ENCODE measurements around the gene CES3. TPM values are rescaled to one million over a fixed set of nuclear protein-coding genes. Genes with fewer than 3 reads are reported as not detected.
A peak's percentile ranks its signal among the peaks of the same experiment; 100 is the strongest.
"Not testable (repeated sequence)": the region's sequence is repeated elsewhere in the genome, so short reads cannot be mapped to it uniquely, and the experiment has no call there.

The CES3 gene
- total RNA-seq, 4 donors from 2014 or later = 0.21 to 9.2 (median 0.81) TPM

DNA sequence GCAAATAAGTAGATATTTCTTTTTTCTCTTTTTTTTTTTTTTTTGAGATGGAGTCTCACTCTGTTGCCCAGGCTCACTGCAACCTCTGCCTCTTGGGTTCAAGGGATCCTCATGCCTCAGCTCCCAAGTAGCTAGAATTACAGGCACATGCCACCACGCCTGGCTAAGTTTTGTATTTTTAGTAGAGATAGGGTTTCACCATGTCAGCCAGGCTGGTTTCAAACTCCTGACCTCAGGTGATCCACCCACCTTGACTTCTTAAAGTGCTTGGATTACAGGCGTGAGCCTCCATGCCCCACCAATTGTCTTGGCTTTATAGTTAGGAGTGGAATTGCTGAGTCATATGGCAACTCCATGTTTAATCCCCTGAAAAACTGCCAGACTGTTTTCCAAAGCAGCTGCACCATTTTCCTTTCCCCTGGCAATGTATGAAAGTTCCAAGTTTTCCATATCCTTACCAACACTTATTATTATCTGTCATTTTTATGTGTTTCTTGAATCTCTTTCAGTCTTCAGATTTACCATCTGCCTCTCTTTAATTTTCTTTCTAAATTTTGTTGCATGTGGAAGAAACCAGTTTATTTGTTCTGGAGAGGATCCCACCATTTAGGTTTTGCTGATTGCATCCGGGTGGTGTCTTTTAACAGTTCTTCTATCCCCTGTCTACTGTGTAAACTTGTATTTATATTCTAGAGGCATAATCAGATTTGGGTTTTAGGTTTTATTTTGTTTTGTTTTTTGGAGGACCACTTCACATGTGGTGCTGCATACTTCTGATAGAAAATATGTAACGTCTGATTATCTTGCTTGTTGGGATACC lies 9.9 kb upstream of the CES3 start:
- 83 to 86% methylated on average over 4 of the region's 4 CpGs for WGBS, 2 donors

DNA sequence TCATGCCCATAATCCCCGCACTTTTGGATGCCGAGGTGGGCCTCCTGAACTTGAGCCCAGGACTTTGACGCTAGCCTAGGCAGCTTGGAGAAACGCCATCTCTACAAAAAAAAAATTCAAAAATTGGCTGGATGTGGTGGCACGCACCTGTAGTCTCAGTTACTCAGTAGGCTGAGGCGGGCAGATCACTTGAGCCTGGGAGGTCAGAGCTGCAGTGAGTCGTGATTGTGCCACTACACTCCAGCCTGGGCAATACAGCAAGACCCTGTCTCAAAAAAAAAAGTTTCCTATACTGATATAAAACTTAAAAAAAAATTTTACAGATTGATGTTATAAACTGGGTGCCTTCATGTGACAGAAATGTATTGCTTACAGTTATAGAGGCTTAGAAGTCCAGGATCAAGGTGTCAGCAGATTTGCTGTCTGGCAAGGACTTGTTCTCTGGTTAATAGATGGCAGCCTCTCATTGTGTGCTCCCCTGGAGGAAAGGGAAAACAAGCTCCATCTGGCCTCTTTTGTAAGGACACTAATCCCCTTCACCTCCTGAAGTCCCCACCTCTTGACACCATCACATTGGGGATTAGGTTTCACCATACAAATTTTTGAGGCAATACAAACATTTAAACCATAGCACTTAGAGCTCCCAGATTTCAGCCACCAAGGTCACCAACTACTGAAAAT lies 8.5 kb upstream of the CES3 start:
- 84 to 85% methylated on average over 7 of the region's 7 CpGs for WGBS, 2 donors
- Histone ChIP-seq H3K27me3 (peaks cover 0 to 16% of the 10 kb centered on the region in 2 donors), H3K27ac (no peak overlapping the region)

More for the DNA sequence above, 9.9 kb upstream of the CES3 start:
- TF ChIP-seq, protein P1, sequence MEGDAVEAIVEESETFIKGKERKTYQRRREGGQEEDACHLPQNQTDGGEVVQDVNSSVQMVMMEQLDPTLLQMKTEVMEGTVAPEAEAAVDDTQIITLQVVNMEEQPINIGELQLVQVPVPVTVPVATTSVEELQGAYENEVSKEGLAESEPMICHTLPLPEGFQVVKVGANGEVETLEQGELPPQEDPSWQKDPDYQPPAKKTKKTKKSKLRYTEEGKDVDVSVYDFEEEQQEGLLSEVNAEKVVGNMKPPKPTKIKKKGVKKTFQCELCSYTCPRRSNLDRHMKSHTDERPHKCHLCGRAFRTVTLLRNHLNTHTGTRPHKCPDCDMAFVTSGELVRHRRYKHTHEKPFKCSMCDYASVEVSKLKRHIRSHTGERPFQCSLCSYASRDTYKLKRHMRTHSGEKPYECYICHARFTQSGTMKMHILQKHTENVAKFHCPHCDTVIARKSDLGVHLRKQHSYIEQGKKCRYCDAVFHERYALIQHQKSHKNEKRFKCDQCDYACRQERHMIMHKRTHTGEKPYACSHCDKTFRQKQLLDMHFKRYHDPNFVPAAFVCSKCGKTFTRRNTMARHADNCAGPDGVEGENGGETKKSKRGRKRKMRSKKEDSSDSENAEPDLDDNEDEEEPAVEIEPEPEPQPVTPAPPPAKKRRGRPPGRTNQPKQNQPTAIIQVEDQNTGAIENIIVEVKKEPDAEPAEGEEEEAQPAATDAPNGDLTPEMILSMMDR (IDR thresholded peaks at IDR 0.05) = no peak
- TF ChIP-seq POLR2A (IDR thresholded peaks at IDR 0.05) = no peak
- Histone ChIP-seq H3K27ac (no peak overlapping the region), H3K4me1 (peaks cover 0 to 20% (median 11%) of the 10 kb centered on the region in 4 donors), H3K36me3 (no peaks in the 10 kb centered on the region), H3K27me3 (peaks cover 0 to 16% of the 10 kb centered on the region in 2 donors), H3K4me3 (no peak overlapping the region), H3K9me3 (peaks cover 0 to 6% (median 0%) of the 10 kb centered on the region in 4 donors)
- no peak for DNase-seq (ENCODE audit: low spot score in 2 of 2)

DNA sequence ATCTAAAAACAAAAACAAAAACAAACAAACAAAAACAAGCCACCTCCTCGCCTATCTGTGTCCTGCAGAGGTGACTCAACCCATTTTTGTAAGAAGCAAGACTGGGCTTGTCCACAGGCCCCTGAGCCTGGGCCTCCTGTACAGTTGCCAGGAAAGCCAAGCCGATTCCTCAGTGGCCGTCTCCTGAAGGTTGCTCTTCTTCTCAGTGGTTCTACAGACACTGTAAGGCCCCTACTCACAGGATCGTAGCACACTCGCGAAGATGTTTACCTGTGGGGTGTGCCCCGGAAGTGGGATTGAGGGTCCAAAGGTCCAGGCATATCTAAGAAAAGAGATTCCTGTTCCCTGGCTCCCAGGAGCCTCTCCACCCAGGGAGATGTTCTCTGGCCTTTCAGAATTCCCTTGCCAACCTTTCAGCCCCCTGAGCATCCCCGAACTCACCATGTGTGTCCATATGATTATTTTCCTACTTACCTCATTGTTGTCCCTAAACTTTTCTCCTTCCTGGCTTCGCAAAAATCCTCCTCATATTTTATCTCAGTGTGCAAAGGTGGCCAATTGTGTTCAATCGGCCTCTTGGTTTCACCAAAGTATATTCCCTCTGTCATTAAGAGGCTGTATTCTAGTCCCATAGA lies 7.5 kb upstream of the CES3 start:
- H3K27me3 ChIP-seq = peaks cover 0 to 16% of the 10 kb centered on the region in 2 donors
- H3K4me1 ChIP-seq = peaks cover 0 to 8% (median 6%) of the 10 kb centered on the region in 4 donors
- TF ChIP-seq, protein P1 (IDR thresholded peaks at IDR 0.05) = no peak
- no peak for TF ChIP-seq POLR2A (IDR thresholded peaks at IDR 0.05)
- TF ChIP-seq EP300 (IDR thresholded peaks at IDR 0.05) = no peak
- no peak for DNase-seq (ENCODE audit: low spot score in 2 of 2)
- WGBS, 2 donors = 77 to 78% methylated on average over 10 of the region's 10 CpGs
- H3K27ac ChIP-seq = no peak overlapping the region
- H3K36me3 ChIP-seq = no peaks in the 10 kb centered on the region
- peaks cover 0 to 6% (median 0%) of the 10 kb centered on the region in 4 donors for H3K9me3 ChIP-seq
- H3K4me3 ChIP-seq = no peak overlapping the region

More for the DNA sequence above, 8.5 kb upstream of the CES3 start:
- no peak overlapping the region for H3K4me3 ChIP-seq
- no peaks in the 10 kb centered on the region for H3K36me3 ChIP-seq
- no peak for TF ChIP-seq EP300 (IDR thresholded peaks at IDR 0.05)
- TF ChIP-seq, protein P1 (IDR thresholded peaks at IDR 0.05) = no peak
- no peak for TF ChIP-seq POLR2A (IDR thresholded peaks at IDR 0.05)
- no peak for DNase-seq (ENCODE audit: low spot score in 2 of 2)
- peaks cover 0 to 6% (median 0%) of the 10 kb centered on the region in 4 donors for H3K9me3 ChIP-seq
- peaks cover 0 to 14% (median 11%) of the 10 kb centered on the region in 4 donors for H3K4me1 ChIP-seq

DNA sequence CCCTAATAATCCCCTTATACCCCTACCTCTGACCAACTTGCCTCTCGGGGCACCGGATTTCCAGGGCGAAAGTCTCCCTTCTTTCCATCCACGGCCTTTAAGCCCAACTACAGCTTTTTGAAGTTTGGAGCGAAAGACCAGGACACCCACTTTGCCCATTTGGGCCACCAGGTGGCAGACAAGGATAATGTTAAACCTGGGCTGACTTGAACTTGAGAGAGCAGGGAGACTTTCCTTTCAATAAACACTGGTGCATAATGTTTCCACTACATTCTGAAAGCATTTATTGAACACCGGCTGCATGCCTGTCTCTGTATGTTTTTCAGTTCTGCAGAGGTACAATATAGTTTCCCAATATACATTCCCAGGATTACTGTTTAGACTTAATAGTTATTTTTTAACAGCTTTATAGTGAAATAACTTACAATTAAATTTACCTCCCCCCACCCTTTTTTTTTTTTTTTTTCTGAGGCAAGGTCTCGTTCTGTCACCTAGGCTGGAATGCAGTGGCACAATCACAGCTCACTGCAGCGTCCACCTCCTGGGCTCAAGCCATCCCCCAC lies 6.9 kb upstream of the CES3 start:
- peaks cover 0 to 2% (median under 1%) of the 10 kb centered on the region in 4 donors for H3K4me1 ChIP-seq
- WGBS, 2 donors = 23% methylated on average over 8 of the region's 8 CpGs
- H3K27ac ChIP-seq = no peak overlapping the region
- H3K9me3 ChIP-seq = peaks cover 0 to 6% (median 0%) of the 10 kb centered on the region in 4 donors
- TF ChIP-seq, protein P1 (IDR thresholded peaks at IDR 0.05) = peak; percentile 59 to 81 (median 67)
- TF ChIP-seq POLR2A (IDR thresholded peaks at IDR 0.05) = no peak
- peak; percentile 66 to 91 for DNase-seq (ENCODE audit: low spot score in 2 of 2)
- peaks cover 0 to 13% of the 10 kb centered on the region in 2 donors for H3K27me3 ChIP-seq
- no peaks in the 10 kb centered on the region for H3K36me3 ChIP-seq
- no peak overlapping the region for H3K4me3 ChIP-seq

DNA sequence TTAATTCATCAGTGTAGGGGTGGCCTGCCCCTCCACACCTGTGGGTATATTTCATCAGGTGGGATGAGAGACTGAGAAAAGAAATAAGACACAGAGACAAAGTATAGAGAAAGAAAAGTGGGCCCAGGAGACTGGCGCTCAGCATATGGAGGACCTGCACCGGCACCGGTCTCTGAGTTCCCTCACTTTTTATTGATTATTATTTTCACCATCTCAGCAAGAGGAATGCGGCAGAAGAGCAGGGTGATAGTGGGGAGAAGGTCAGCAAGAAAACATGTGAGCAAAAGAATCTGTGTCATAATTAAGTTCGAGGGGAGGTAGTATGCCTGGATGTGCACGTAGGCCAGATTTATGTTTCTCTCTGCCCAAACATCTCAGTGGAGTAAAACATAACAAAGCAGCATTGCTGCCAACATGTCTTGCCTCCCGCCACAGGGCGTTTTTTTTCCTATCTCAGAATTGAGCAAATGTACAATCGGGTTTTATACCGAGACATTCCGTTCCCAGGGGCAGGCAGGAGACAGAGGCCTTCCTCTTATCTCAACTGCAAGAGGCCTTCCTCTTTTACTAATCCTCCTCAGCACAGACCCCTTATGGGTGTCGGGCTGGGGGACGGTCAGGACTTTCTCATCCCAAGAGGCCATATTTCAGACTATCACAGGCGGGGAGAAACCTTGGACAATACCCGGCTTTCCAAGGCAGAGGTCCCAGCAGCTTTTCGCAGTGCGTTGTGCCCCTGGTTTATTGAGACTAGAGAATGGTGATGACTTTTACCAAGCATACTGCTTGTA lies 5.5 kb upstream of the CES3 start:
- H3K4me1 ChIP-seq; H3K27ac ChIP-seq; H3K27me3 ChIP-seq; H3K36me3 ChIP-seq; H3K4me3 ChIP-seq; H3K9me3 ChIP-seq; DNase-seq (ENCODE audit: low spot score in 2 of 2): not testable (repeated sequence)
- 51 to 62% methylated on average over 17 of the region's 17 CpGs for WGBS, 2 donors

DNA sequence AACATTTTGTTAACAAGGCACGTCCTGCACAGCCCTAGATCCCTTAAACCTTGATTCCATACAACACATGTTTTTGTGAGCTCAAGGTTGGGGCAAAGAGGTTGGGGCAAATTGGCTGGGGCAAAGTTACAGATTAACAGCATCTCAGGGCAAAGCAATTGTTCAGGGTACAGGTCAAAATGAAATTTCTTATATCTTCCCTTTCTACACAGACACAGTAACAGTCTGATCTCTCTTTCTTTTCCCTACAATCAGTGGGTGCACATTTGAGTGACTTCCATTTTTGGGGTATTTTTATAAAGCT lies 5.0 kb upstream of the CES3 start:
- H3K4me1 ChIP-seq; H3K36me3 ChIP-seq; H3K9me3 ChIP-seq; H3K27ac ChIP-seq; H3K27me3 ChIP-seq; DNase-seq (ENCODE audit: low spot score in 2 of 2); H3K4me3 ChIP-seq: not testable (repeated sequence)
- 64 to 65% methylated on average over 1 of the region's 1 CpG for WGBS, 2 donors
